Mesothelial cell of epicardium (in vitro differentiated cells): Measurements from ENCODE around the gene USP9X. TPM values are rescaled to one million over a fixed set of nuclear protein-coding genes. Genes with fewer than 3 reads are reported as not detected.

Experiments used
- DNase-seq, 2 experiments: peaks; one replicate each; pipeline ENCODE4 v3.0.0; 2021; ENCODE audit warnings: low spot score in 2 of 2; ENCODE audit not compliant: unreplicated experiment in 2 of 2
- H3K27ac Mint-ChIP-seq: 2 replicates; pipeline ENCODE4 v1.8.0; 2021; ENCODE audit warnings: mixed read lengths
- H3K27me3 Mint-ChIP-seq: 2 replicates; pipeline ENCODE4 v1.8.0; 2021; ENCODE audit warnings: low read depth, mixed read lengths
- H3K36me3 Mint-ChIP-seq: 2 replicates; pipeline ENCODE4 v1.8.0; 2021; ENCODE audit warnings: mixed read lengths
- H3K4me1 Mint-ChIP-seq: 2 replicates; pipeline ENCODE4 v1.8.0; 2021; ENCODE audit warnings: mixed read lengths
- H3K4me3 Mint-ChIP-seq: 2 replicates; pipeline ENCODE4 v1.8.0; 2021; ENCODE audit warnings: mild to moderate bottlenecking, moderate library complexity, mixed read lengths
- H3K9me3 Mint-ChIP-seq: 2 replicates; pipeline ENCODE4 v1.8.0; 2021; ENCODE audit warnings: mixed read lengths
- total RNA-seq: library from RNA; stranded (reverse); gene quantifications from 3 replicates; pipeline ENCODE4 v1.2.1, GENCODE V29; 2021
- TF ChIP-seq, protein P1 (sequence below): fragments of 200-600 bp; sonication (generic); IDR thresholded peaks from one replicate; pipeline ENCODE4 v1.5.0; 2021; ENCODE audit warnings: antibody characterized with exemption; ENCODE audit not compliant: unreplicated experiment

Gene USP9X
- total RNA-seq, 1 donor from 2014 or later = 91.6 TPM

- no peak for DNase-seq
- no peak overlapping the region for H3K27ac Mint-ChIP-seq
- H3K36me3 Mint-ChIP-seq = peaks cover 10% of the 10 kb centered on the region
Observed at GRCh38 chrX:41234962-41235361, 149.7 kb downstream of the USP9X start.

GRCh38 chrX:41236629-41237028, 151.4 kb downstream of the USP9X start:
- TF ChIP-seq, protein P1, sequence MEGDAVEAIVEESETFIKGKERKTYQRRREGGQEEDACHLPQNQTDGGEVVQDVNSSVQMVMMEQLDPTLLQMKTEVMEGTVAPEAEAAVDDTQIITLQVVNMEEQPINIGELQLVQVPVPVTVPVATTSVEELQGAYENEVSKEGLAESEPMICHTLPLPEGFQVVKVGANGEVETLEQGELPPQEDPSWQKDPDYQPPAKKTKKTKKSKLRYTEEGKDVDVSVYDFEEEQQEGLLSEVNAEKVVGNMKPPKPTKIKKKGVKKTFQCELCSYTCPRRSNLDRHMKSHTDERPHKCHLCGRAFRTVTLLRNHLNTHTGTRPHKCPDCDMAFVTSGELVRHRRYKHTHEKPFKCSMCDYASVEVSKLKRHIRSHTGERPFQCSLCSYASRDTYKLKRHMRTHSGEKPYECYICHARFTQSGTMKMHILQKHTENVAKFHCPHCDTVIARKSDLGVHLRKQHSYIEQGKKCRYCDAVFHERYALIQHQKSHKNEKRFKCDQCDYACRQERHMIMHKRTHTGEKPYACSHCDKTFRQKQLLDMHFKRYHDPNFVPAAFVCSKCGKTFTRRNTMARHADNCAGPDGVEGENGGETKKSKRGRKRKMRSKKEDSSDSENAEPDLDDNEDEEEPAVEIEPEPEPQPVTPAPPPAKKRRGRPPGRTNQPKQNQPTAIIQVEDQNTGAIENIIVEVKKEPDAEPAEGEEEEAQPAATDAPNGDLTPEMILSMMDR = no peak

More at GRCh38 chrX:41234962-41235361, 149.7 kb downstream of the USP9X start:
- TF ChIP-seq, protein P1 = no peak
- H3K4me1 Mint-ChIP-seq = peaks cover 4% of the 10 kb centered on the region
- H3K4me3 Mint-ChIP-seq = no peak overlapping the region
- H3K27me3 Mint-ChIP-seq = no peaks in the 10 kb centered on the region
- H3K9me3 Mint-ChIP-seq = peaks cover 6% of the 10 kb centered on the region

GRCh38 chrX:41240509-41240908, 155.3 kb downstream of the USP9X start:
- Mint-ChIP-seq H3K27ac (no peak overlapping the region), H3K4me1 (peaks cover 4% of the 10 kb centered on the region), H3K9me3 (peaks cover 5% of the 10 kb centered on the region), H3K4me3 (no peak overlapping the region), H3K27me3 (no peaks in the 10 kb centered on the region), H3K36me3 (no peaks in the 10 kb centered on the region)
- DNase-seq = no peak
- TF ChIP-seq, protein P1 = no peak

More at GRCh38 chrX:41236629-41237028, 151.4 kb downstream of the USP9X start:
- no peak for DNase-seq
- peaks cover 10% of the 10 kb centered on the region for H3K36me3 Mint-ChIP-seq
- H3K9me3 Mint-ChIP-seq = peaks cover 6% of the 10 kb centered on the region
- H3K4me3 Mint-ChIP-seq = no peak overlapping the region
- H3K27ac Mint-ChIP-seq = no peak overlapping the region
- H3K4me1 Mint-ChIP-seq = peaks cover 4% of the 10 kb centered on the region
- no peaks in the 10 kb centered on the region for H3K27me3 Mint-ChIP-seq

DNA sequence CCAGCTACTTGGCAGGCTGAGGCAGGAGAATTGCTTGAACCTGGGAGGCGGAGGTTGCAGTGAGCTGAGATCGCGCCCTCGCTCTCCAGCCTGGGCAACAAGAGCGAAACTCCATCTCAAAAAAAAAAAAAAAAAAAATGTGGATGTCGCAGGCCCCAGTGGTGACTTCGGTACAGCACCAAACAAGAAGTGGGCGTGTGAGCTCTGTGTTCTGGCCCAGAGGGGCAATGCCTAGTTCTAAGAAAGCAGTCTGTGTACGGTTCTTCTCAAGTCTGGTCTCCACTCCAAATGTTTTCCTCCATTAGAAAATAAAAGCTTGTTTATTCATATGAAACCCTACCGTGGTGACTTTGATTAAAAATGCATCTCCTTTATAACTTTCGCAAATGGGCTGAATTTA, 156.7 kb downstream of the USP9X start:
- H3K27ac Mint-ChIP-seq = no peak overlapping the region
- H3K9me3 Mint-ChIP-seq = peaks cover 12% of the 10 kb centered on the region
- DNase-seq = no peak
- H3K36me3 Mint-ChIP-seq = no peaks in the 10 kb centered on the region
- TF ChIP-seq, protein P1 = no peak
- no peak overlapping the region for H3K4me3 Mint-ChIP-seq
- peaks cover 4% of the 10 kb centered on the region for H3K4me1 Mint-ChIP-seq
- H3K27me3 Mint-ChIP-seq = no peaks in the 10 kb centered on the region

- TF ChIP-seq, protein P1 = no peak
- Mint-ChIP-seq H3K27ac (no peak overlapping the region), H3K27me3 (no peaks in the 10 kb centered on the region), H3K4me3 (no peak overlapping the region), H3K9me3 (peaks cover 15% of the 10 kb centered on the region), H3K4me1 (no peaks in the 10 kb centered on the region), H3K36me3 (no peaks in the 10 kb centered on the region)
- no peak for DNase-seq
Observed at GRCh38 chrX:41245641-41246040, 160.4 kb downstream of the USP9X start.

DNA sequence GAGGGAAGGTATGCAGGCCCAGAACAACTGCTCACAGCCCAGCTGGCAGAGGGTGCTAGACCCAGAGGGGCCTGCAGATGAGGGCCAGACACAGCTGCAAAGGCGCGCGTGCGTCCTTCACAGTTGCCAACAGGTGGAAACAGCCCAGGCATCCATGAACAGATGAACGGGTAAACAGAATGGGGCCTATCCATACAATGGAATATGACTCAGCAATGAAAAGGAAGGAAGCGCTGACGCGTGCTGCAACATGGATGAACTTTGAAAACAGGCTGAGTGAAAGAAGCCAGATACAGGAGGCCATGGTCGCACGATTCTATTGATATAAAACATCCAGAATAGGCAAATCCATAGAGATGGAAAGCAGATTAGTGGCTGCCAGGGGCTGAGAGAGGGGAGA, 165.6 kb downstream of the USP9X start:
- peaks cover 3% of the 10 kb centered on the region for H3K27me3 Mint-ChIP-seq
- TF ChIP-seq, protein P1 = no peak
- no peak overlapping the region for H3K27ac Mint-ChIP-seq
- H3K9me3 Mint-ChIP-seq = peaks cover 13% of the 10 kb centered on the region
- peaks cover 1% of the 10 kb centered on the region for H3K36me3 Mint-ChIP-seq
- no peaks in the 10 kb centered on the region for H3K4me1 Mint-ChIP-seq
- DNase-seq = no peak
- no peak overlapping the region for H3K4me3 Mint-ChIP-seq
